Measurements from ENCODE around the gene PA2G4. TPM values are rescaled to one million over a fixed set of nuclear protein-coding genes. Genes with fewer than 3 reads are reported as not detected.

PA2G4 gene
- total and polyA plus RNA-seq, 2 donors (not counting 1 experiment from before 2014, with no cell fraction given) = 92.2 to 202 TPM

DNA sequence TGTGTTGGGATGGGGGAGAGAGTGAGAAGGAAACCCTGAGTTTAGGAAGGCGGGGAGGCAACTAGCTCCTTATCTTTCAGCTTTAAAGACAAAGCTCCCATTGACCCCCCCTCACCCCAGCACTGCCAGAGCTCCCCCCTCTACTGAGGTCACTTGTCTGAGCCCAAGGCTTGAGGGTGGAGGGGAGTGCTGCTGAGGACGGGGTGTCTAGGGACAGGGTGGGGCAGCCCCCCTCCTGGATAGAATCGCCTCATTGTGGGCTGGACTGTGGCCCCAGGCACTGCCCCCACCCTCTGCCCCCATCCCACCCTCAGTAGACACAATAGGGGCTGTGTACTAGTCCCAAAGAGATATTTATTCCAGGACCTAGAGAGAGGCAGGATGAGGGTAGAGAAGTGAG is 21.4 kb upstream of the PA2G4 start:
- H4K20me1 ChIP-seq (ENCODE audit: control insufficient read depth, extremely low read depth, insufficient read depth, low read length) = no peaks in the 10 kb centered on the region
- H3K4me1 ChIP-seq (ENCODE audit: control insufficient read depth, extremely low read depth, insufficient read depth, low read length) = no peaks in the 10 kb centered on the region
- no peaks in the 10 kb centered on the region for H3K36me3 ChIP-seq (ENCODE audit: control insufficient read depth, insufficient read depth, low read length)
- DNase-seq (ENCODE audit: low read depth in 2 of 2) = no peak
- no peak overlapping the region for H3K4me3 ChIP-seq (replicated peaks in 1 of 4; ENCODE audit: control extremely low read depth in 1 of 4, insufficient read depth in 1 of 4, low read depth in 3 of 4, low read length in 4 of 4)
- TF ChIP-seq, protein P1, sequence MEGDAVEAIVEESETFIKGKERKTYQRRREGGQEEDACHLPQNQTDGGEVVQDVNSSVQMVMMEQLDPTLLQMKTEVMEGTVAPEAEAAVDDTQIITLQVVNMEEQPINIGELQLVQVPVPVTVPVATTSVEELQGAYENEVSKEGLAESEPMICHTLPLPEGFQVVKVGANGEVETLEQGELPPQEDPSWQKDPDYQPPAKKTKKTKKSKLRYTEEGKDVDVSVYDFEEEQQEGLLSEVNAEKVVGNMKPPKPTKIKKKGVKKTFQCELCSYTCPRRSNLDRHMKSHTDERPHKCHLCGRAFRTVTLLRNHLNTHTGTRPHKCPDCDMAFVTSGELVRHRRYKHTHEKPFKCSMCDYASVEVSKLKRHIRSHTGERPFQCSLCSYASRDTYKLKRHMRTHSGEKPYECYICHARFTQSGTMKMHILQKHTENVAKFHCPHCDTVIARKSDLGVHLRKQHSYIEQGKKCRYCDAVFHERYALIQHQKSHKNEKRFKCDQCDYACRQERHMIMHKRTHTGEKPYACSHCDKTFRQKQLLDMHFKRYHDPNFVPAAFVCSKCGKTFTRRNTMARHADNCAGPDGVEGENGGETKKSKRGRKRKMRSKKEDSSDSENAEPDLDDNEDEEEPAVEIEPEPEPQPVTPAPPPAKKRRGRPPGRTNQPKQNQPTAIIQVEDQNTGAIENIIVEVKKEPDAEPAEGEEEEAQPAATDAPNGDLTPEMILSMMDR (conservative IDR thresholded peaks at IDR 0.05 in 1 of 2, IDR thresholded peaks at IDR 0.05 in 1 of 2; ENCODE audit: low read depth in 1 of 2, low read length in 2 of 2) = no peak
- no peak for TF ChIP-seq EZH2 (IDR thresholded peaks at IDR 0.05; ENCODE audit: low read length, missing control alignments)
- H3K79me2 ChIP-seq (ENCODE audit: control insufficient read depth, insufficient read depth, low read length) = no peaks in the 10 kb centered on the region
- no peak overlapping the region for H3K27ac ChIP-seq (ENCODE audit: insufficient read depth, low read length)
- H3K9me3 ChIP-seq (ENCODE audit: control insufficient read depth, insufficient read depth, low read depth, low read length) = no peaks in the 10 kb centered on the region
- peaks cover 26% of the 10 kb centered on the region for H3K27me3 ChIP-seq (ENCODE audit: control insufficient read depth, insufficient read depth, low read length)
- no peak overlapping the region for H3K4me2 ChIP-seq (ENCODE audit: extremely low read depth, insufficient read depth, low read length)
- H2AFZ ChIP-seq (ENCODE audit: low read length) = no peak overlapping the region
- no peak overlapping the region for H3K9ac ChIP-seq (ENCODE audit: insufficient read depth, low read length)

- Histone ChIP-seq H3K4me3 (replicated peaks in 1 of 4; ENCODE audit: control extremely low read depth in 1 of 4, insufficient read depth in 1 of 4, low read depth in 3 of 4, low read length in 4 of 4) (no peak overlapping the region), H3K9me3 (ENCODE audit: control insufficient read depth, insufficient read depth, low read depth, low read length) (no peaks in the 10 kb centered on the region), H4K20me1 (ENCODE audit: control insufficient read depth, extremely low read depth, insufficient read depth, low read length) (no peaks in the 10 kb centered on the region), H3K9ac (ENCODE audit: insufficient read depth, low read length) (no peak overlapping the region), H3K36me3 (ENCODE audit: control insufficient read depth, insufficient read depth, low read length) (no peaks in the 10 kb centered on the region), H3K27me3 (ENCODE audit: control insufficient read depth, insufficient read depth, low read length) (peaks cover 26% of the 10 kb centered on the region), H3K4me1 (ENCODE audit: control insufficient read depth, extremely low read depth, insufficient read depth, low read length) (no peaks in the 10 kb centered on the region), H2AFZ (ENCODE audit: low read length) (no peak overlapping the region), H3K4me2 (ENCODE audit: extremely low read depth, insufficient read depth, low read length) (no peak overlapping the region), H3K27ac (ENCODE audit: insufficient read depth, low read length) (no peak overlapping the region), H3K79me2 (ENCODE audit: control insufficient read depth, insufficient read depth, low read length) (no peaks in the 10 kb centered on the region)
- no peak for DNase-seq (ENCODE audit: low read depth in 2 of 2)
- TF ChIP-seq, protein P1 (conservative IDR thresholded peaks at IDR 0.05 in 1 of 2, IDR thresholded peaks at IDR 0.05 in 1 of 2; ENCODE audit: low read depth in 1 of 2, low read length in 2 of 2) = peak; percentile 13 to 47
- TF ChIP-seq EZH2 (IDR thresholded peaks at IDR 0.05; ENCODE audit: low read length, missing control alignments) = no peak
These were observed 19.3 kb upstream of the PA2G4 start for GRCh38 chr12:56084958-56085543.

GRCh38 chr12:56086096-56086495 is 18.3 kb upstream of the PA2G4 start:
- Histone ChIP-seq H3K79me2 (ENCODE audit: control insufficient read depth, insufficient read depth, low read length) (no peaks in the 10 kb centered on the region), H3K4me3 (replicated peaks in 1 of 4; ENCODE audit: control extremely low read depth in 1 of 4, insufficient read depth in 1 of 4, low read depth in 3 of 4, low read length in 4 of 4) (no peak overlapping the region), H3K4me2 (ENCODE audit: extremely low read depth, insufficient read depth, low read length) (no peak overlapping the region), H3K4me1 (ENCODE audit: control insufficient read depth, extremely low read depth, insufficient read depth, low read length) (no peaks in the 10 kb centered on the region), H3K9me3 (ENCODE audit: control insufficient read depth, insufficient read depth, low read depth, low read length) (no peaks in the 10 kb centered on the region), H2AFZ (ENCODE audit: low read length) (no peak overlapping the region), H3K27me3 (ENCODE audit: control insufficient read depth, insufficient read depth, low read length) (peaks cover 23% of the 10 kb centered on the region), H3K9ac (ENCODE audit: insufficient read depth, low read length) (no peak overlapping the region), H3K27ac (ENCODE audit: insufficient read depth, low read length) (no peak overlapping the region), H3K36me3 (ENCODE audit: control insufficient read depth, insufficient read depth, low read length) (no peaks in the 10 kb centered on the region), H4K20me1 (ENCODE audit: control insufficient read depth, extremely low read depth, insufficient read depth, low read length) (no peaks in the 10 kb centered on the region)
- no peak for TF ChIP-seq EZH2 (IDR thresholded peaks at IDR 0.05; ENCODE audit: low read length, missing control alignments)
- TF ChIP-seq, protein P1 (conservative IDR thresholded peaks at IDR 0.05 in 1 of 2, IDR thresholded peaks at IDR 0.05 in 1 of 2; ENCODE audit: low read depth in 1 of 2, low read length in 2 of 2) = no peak
- no peak for DNase-seq (ENCODE audit: low read depth in 2 of 2)
